Osteocyte (in vitro differentiated cells): ENCODE measurements around the gene BRS3. TPM values are rescaled to one million over a fixed set of nuclear protein-coding genes. Genes with fewer than 3 reads are reported as not detected.

ENCODE experiments used
- DNase-seq: peaks from one replicate; pipeline ENCODE4 v3.0.0; 2021; ENCODE audit warnings: mixed read lengths; ENCODE audit not compliant: unreplicated experiment; ENCODE audit errors: extremely low spot score
- H3K27ac Mint-ChIP-seq: one replicate; pipeline ENCODE4 v1.8.0; 2021; ENCODE audit warnings: mild to moderate bottlenecking, mixed read lengths; ENCODE audit not compliant: unreplicated experiment
- H3K27me3 Mint-ChIP-seq: one replicate; pipeline ENCODE4 v1.8.0; 2021; ENCODE audit warnings: mixed read lengths; ENCODE audit not compliant: unreplicated experiment
- H3K36me3 Mint-ChIP-seq: one replicate; pipeline ENCODE4 v1.8.0; 2021; ENCODE audit warnings: mixed read lengths; ENCODE audit not compliant: unreplicated experiment
- H3K4me1 Mint-ChIP-seq: one replicate; pipeline ENCODE4 v1.8.0; 2021; ENCODE audit warnings: mixed read lengths; ENCODE audit not compliant: unreplicated experiment
- H3K4me3 Mint-ChIP-seq: one replicate; pipeline ENCODE4 v1.8.0; 2021; ENCODE audit warnings: mild to moderate bottlenecking, moderate library complexity, mixed read lengths; ENCODE audit not compliant: unreplicated experiment
- H3K9me3 Mint-ChIP-seq: one replicate; pipeline ENCODE4 v1.8.0; 2021; ENCODE audit warnings: mixed read lengths; ENCODE audit not compliant: unreplicated experiment
- total RNA-seq: library from RNA; stranded (reverse); gene quantifications from 2 replicates; pipeline ENCODE4 v1.2.1, GENCODE V29; 2021
- TF ChIP-seq, protein P1 (sequence below): fragments of 200-600 bp; sonication (generic); IDR thresholded peaks from 2 replicates; pipeline ENCODE4 v1.5.0; 2021; ENCODE audit warnings: antibody characterized with exemption, mild to moderate bottlenecking, moderate library complexity

BRS3 gene
- total RNA-seq, 1 donor from 2014 or later, result not detected

DNA sequence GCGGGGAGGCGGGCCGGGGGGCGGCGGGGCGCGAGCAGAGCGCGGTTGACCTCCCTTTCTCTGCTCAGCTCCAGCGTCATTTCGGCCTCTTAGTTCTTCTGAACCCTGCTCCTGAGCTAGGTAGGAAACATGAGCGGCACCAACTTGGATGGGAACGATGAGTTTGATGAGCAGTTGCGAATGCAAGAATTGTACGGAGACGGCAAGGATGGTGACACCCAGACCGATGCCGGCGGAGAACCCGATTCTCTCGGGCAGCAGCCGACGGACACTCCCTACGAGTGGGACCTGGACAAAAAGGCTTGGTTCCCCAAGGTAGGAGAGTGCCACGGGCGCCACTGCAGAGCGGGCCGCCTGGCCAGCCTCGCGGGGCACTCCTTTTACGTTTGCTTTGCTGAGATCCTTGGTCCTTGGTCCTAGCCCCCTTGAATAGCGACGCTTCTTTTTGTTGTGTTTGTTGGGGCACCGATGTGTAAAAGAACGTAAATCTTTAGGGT lies 9.9 kb downstream of the BRS3 start, which contains the start of gene HTATSF1:
TSS of gene HTATSF1 (plus strand) at position 37 of the 497 bp plus-strand sequence. CDS start at position 130, 93 bp downstream.
- peak within 1 kb of the TSS; percentile 85 for H3K4me3 Mint-ChIP-seq
- peaks cover 3% of the 10 kb centered on the region for H3K27me3 Mint-ChIP-seq
- peaks cover 3% of the 10 kb centered on the region for H3K36me3 Mint-ChIP-seq
- peaks cover 13% of the 10 kb centered on the region for H3K4me1 Mint-ChIP-seq
- peak within 1 kb of the TSS; percentile 96 for H3K27ac Mint-ChIP-seq
- TF ChIP-seq, protein P1, sequence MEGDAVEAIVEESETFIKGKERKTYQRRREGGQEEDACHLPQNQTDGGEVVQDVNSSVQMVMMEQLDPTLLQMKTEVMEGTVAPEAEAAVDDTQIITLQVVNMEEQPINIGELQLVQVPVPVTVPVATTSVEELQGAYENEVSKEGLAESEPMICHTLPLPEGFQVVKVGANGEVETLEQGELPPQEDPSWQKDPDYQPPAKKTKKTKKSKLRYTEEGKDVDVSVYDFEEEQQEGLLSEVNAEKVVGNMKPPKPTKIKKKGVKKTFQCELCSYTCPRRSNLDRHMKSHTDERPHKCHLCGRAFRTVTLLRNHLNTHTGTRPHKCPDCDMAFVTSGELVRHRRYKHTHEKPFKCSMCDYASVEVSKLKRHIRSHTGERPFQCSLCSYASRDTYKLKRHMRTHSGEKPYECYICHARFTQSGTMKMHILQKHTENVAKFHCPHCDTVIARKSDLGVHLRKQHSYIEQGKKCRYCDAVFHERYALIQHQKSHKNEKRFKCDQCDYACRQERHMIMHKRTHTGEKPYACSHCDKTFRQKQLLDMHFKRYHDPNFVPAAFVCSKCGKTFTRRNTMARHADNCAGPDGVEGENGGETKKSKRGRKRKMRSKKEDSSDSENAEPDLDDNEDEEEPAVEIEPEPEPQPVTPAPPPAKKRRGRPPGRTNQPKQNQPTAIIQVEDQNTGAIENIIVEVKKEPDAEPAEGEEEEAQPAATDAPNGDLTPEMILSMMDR, result no peak
- no peak for DNase-seq
- peaks cover 7% of the 10 kb centered on the region for H3K9me3 Mint-ChIP-seq

DNA sequence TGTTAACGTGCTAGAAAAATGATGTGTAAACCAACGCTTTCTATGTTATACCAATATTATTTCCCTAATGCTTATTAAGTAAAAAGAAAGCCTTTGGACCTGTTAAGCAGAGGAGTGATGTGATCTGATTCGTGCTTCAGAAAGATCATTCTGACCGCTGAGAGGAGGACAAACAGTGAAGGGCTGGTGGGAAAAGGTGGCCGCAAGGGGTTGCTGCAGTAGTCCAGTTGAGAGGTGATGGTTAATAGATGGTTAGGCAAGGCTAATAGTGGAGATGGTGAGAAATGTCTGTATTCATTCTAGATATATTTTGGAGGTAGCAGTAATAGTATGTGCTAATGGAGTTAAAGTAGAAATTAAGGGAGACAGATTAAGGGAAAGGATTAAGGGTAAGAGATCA lies 31.3 kb downstream of the BRS3 start:
- Mint-ChIP-seq H3K27me3 (peaks cover 7% of the 10 kb centered on the region), H3K4me1 (no peaks in the 10 kb centered on the region), H3K4me3 (no peak overlapping the region), H3K27ac (no peak overlapping the region), H3K36me3 (no peaks in the 10 kb centered on the region), H3K9me3 (no peaks in the 10 kb centered on the region)
- no peak for DNase-seq
- TF ChIP-seq, protein P1, result no peak

DNA sequence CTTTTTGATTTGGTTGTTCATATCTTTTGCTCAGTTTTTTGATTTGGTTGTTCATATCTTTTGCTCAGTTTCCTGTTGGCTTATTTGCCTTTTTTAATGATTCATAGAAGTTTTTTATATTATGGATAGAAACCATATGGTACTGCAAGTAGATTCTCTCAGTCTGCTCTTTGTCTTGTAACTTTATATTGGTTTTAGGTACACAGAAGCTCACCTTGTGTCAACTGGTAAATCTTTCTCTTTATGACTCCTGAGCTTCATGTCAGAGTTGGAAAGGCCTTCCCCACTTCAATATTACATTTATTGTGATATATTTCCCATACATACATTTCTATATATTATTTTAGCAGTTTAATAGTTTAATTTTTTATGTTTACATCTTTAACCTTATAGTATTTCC lies 36.0 kb downstream of the BRS3 start:
- H3K27ac Mint-ChIP-seq, result no peak overlapping the region
- DNase-seq, result no peak
- no peaks in the 10 kb centered on the region for H3K36me3 Mint-ChIP-seq
- H3K9me3 Mint-ChIP-seq, result peaks cover 6% of the 10 kb centered on the region
- TF ChIP-seq, protein P1, result no peak
- H3K4me1 Mint-ChIP-seq, result no peaks in the 10 kb centered on the region
- H3K4me3 Mint-ChIP-seq, result no peak overlapping the region
- H3K27me3 Mint-ChIP-seq, result peaks cover 18% of the 10 kb centered on the region

DNA sequence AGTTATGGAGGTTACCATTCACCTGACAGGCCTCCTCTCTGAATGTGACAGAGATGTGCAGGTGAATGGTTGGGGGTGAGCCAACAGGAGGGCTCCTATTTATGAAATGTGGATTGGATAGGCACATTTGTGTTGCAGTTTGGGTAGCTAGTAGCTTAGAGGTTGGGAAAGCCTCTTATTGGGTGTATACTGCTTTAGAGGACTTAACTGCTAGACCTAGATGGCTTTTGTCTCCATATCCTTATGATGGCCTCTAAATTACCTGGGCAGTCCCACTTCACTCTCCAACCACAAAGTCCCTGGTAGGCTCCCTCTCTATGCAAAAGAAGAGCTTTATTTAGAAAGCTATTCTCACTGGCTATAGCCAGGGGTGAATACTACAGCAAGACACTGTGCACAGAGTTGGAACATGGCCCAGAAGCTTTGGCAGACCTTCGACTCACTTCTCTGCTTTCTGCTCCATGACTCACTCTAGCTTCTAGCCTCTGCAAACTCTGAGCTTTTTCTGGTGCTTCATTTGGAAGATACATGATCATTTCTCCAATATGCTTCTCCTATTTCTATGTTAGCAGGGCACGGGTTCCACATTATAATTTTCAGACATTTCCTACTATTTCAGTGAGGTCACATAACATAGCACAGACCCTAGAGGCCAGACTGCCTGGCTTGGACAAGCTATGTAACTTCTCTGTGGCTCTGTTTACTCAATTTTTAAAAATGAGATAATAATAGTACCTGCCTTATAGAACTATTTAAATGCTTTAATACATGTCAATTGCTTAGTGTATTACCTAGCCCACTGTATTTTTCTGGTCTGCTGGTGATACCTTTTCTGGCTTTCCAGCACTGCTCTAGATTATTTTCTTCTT lies 38.2 kb downstream of the BRS3 start:
- TF ChIP-seq, protein P1, result no peak
- peaks cover 6% of the 10 kb centered on the region for H3K9me3 Mint-ChIP-seq
- DNase-seq, result no peak
- H3K4me3 Mint-ChIP-seq, result no peak overlapping the region
- peaks cover 13% of the 10 kb centered on the region for H3K27me3 Mint-ChIP-seq
- H3K4me1 Mint-ChIP-seq, result no peaks in the 10 kb centered on the region
- no peak overlapping the region for H3K27ac Mint-ChIP-seq
- H3K36me3 Mint-ChIP-seq, result no peaks in the 10 kb centered on the region

DNA sequence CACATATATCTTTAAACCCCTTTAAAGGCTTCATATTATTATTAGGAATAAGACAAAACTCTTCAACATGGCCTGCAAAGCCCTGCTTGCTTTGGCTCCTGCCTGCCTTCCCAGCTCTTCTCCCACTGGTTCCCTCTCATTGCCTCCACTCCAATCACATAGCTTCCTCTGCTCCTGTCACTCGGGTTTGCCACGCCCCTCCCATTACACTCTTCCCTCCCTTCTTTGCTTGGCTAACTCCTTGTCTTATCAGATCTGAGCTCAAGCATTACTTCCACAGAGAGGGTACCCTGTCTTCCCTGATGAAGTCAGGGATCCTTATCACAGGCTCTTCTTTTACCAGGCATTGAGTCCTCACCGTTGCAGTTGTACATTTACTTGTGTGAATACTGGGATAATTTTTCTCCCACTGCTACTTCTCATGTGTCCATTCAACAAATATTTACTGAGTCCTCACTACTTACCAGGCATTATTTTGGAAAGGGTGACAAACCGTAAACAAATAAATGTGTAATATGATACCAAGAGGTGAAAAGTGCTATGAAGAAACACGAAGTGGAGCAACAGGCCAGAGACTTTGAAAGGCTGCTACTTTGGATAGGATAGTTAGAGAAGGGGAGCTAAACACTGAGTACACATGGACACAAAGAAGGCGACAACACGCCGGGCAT lies 41.0 kb downstream of the BRS3 start:
- DNase-seq, result no peak
- Mint-ChIP-seq H3K27ac (no peak overlapping the region), H3K27me3 (peaks cover 11% of the 10 kb centered on the region), H3K4me1 (no peaks in the 10 kb centered on the region), H3K36me3 (no peaks in the 10 kb centered on the region), H3K9me3 (peaks cover 6% of the 10 kb centered on the region), H3K4me3 (no peak overlapping the region)
- TF ChIP-seq, protein P1, result no peak
